ENCODE data around the gene LSM14B.

Gene LSM14B

GRCh38 chr20:62132421-62132820 lies 10.1 kb downstream of the LSM14B start:
- no peak for DNase-seq (ENCODE audit: low read depth in 3 of 3)

- no peak for DNase-seq (ENCODE audit: low read depth in 3 of 3)
Observed at GRCh38 chr20:62133051-62133845, 11.0 kb downstream of the LSM14B start.

- no peak for DNase-seq (ENCODE audit: low read depth in 3 of 3)
Observed at GRCh38 chr20:62133864-62134263, 11.6 kb downstream of the LSM14B start.

- DNase-seq (ENCODE audit: low read depth in 3 of 3) = no peak
Observed at GRCh38 chr20:62134735-62135231, 12.5 kb downstream of the LSM14B start.

- no peak for DNase-seq (ENCODE audit: low read depth in 3 of 3)
Observed at GRCh38 chr20:62135573-62136266, 13.4 kb downstream of the LSM14B start.

- DNase-seq (ENCODE audit: low read depth in 3 of 3) = peak in 1 of 3 experiments; percentile 51
Observed at GRCh38 chr20:62136283-62137091, 14.2 kb downstream of the LSM14B start.

- DNase-seq (ENCODE audit: low read depth in 3 of 3) = no peak
Observed at GRCh38 chr20:62137092-62137384, 14.8 kb downstream of the LSM14B start.

- no peak for DNase-seq (ENCODE audit: low read depth in 3 of 3)
Observed at GRCh38 chr20:62137478-62138203, 15.4 kb downstream of the LSM14B start.

- DNase-seq (ENCODE audit: low read depth in 3 of 3) = no peak
Observed at GRCh38 chr20:62138204-62138543, 15.9 kb downstream of the LSM14B start.

GRCh38 chr20:62138912-62139311 lies 16.6 kb downstream of the LSM14B start:
- no peak for DNase-seq (ENCODE audit: low read depth in 3 of 3)

GRCh38 chr20:62139636-62140035 lies 17.4 kb downstream of the LSM14B start:
- no peak for DNase-seq (ENCODE audit: low read depth in 3 of 3)

GRCh38 chr20:62141043-62141396 lies 18.7 kb downstream of the LSM14B start:
- DNase-seq (ENCODE audit: low read depth in 3 of 3) = no peak

- DNase-seq (ENCODE audit: low read depth in 3 of 3) = peak in 1 of 3 experiments; percentile 12
Observed at GRCh38 chr20:62141397-62142251, 19.3 kb downstream of the LSM14B start.

GRCh38 chr20:62142252-62143080 lies 20.2 kb downstream of the LSM14B start:
- peak in 1 of 3 experiments; percentile 11 for DNase-seq (ENCODE audit: low read depth in 3 of 3)

- DNase-seq (ENCODE audit: low read depth in 3 of 3) = peak; percentile 58 to 82 (median 76)
Observed at GRCh38 chr20:62143081-62143956, 21.0 kb downstream of the LSM14B start, which contains the start of the genes PSMA7 and SS18L1. TSS of gene PSMA7 (minus strand) at chr20:62143394. CDS start at chr20:62143303, 91 bp downstream. TSS of gene SS18L1 (plus strand) at chr20:62143769. CDS start at chr20:62143821, 52 bp downstream.

- DNase-seq (ENCODE audit: low read depth in 3 of 3) = peak in 2 of 3 experiments; percentile 50 to 65
Observed at GRCh38 chr20:62143957-62144825, 21.9 kb downstream of the LSM14B start.

- DNase-seq (ENCODE audit: low read depth in 3 of 3) = no peak
Observed at GRCh38 chr20:62145688-62146018, 23.4 kb downstream of the LSM14B start.

Measured in stimulated activated CD4-positive, alpha-beta T cell treated with anti-CD3 and anti-CD28 coated beads, TNF-alpha, amount 100 ng/mL, for 24 hours (primary cell).